ENCODE data around the gene TMC2.

GRCh38 chr20:2538356-2538755 is 2.0 kb downstream of the TMC2 start:
- TF ChIP-seq KDM5A (IDR thresholded peaks at IDR 0.05; ENCODE audit: low read length) (no peak), CTCF (IDR thresholded peaks at IDR 0.05; ENCODE audit: control extremely low read depth in 1 of 3, insufficient read depth in 1 of 3, low read depth in 1 of 3, low read length in 3 of 3) (no peak), JUND (IDR thresholded peaks at IDR 0.05; ENCODE audit: low read length) (no peak), GTF2F1 (IDR thresholded peaks at IDR 0.05; ENCODE audit: borderline replicate concordance, low read depth, low read length) (no peak), POLR2AphosphoS5 (IDR thresholded peaks at IDR 0.05; ENCODE audit: low read depth, low read length) (no peak), GABPA (IDR thresholded peaks at IDR 0.05; ENCODE audit: borderline replicate concordance, insufficient read depth, low read length) (no peak)

All from H1 (cell line).